GM21367 (cell line): ENCODE data around the gene NUDCD2.

Experiments
- ATAC-seq: cut with Tn5 transposase; IDR thresholded peaks from one replicate; pipeline ENCODE4 v1.9.1; 2021; ENCODE audit not compliant: unreplicated experiment

Gene NUDCD2, protein sequence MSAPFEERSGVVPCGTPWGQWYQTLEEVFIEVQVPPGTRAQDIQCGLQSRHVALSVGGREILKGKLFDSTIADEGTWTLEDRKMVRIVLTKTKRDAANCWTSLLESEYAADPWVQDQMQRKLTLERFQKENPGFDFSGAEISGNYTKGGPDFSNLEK

DNA sequence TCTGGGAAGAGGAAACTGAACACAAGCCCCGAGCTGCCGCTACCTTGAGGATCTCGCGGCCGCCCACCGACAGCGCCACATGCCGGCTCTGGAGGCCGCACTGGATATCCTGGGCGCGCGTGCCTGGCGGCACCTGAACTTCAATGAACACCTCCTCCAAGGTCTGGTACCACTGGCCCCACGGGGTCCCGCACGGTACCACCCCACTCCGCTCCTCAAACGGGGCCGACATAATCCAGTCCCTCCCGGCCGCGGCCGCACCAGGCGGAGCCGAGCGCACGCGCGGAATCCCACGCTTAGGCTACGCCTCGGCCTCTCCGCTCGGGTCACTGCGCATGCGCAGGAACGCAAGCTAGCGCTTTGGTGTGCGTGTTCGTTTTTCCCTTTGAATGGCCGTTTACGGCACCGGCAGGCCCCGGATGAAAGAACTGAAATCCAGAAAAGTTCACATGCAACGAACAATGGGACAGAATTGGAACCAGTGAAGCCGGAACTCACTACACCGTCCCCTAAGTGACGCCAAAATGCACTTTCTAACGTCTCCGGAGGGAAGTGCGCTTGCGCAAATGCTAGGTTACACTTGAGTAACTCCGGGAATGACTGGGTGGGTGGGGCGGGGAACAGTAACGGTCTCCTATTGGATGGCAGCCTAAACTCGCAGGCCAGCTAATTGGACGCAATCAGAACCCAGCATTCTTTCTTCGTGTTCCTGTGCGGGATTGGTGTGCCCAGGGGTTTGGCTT lies at the start of gene NUDCD2:
TSS of gene NUDCD2 (minus strand) at position 284 of the 743 bp plus-strand sequence. CDS start at position 232, 52 bp downstream.
- peak; percentile 82 for ATAC-seq

DNA sequence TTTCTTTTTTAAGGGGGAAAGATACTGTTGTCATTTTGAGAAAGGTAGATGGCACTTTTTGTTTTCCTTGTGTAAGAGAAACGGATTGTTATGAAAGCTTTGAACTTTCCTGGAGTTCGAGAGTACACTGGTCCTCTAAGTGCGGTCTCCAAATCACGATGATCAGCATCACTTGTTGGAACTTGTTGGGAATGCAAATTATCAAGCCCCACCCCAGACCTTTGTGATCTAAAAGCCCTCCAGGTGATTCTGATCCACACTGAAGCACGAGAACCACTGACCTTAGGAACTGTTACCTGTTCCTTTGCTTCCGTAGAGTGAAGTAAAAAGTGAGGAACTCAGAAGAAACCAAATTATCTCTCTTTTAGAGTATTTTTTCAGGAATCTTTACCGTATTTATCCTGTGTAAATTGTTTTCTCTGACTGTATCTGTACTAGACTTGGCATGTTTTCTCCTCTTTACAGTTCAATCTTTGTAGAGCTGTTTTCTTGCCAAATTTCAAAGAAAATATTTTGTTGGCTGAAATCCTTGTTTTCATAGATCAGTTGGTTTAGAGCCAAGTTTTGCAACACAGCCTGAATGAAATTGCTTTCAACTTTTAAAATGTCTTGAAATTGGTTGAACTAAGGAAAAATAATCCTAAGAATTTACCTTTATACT lies 49.5 kb upstream of the NUDCD2 start:
- no peak for ATAC-seq

DNA sequence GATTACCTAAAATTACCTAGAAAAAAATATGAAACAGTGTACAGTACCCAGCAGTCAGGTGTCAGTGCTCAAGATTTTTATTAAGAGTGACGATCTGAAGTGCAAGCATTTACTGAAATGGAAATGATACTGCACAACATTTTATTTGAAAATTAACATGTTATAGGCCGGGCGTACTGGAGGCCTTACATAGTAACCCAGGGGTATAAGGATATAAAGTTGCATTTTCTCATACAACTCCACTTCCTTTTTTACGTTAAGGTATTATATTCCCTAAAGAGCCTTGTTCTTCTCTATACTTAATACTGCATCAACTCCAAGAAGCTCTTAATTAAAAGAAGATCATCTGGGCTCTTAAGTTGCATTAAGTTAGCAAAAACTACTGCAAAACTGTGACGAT lies 48.9 kb upstream of the NUDCD2 start:
- ATAC-seq = no peak

DNA sequence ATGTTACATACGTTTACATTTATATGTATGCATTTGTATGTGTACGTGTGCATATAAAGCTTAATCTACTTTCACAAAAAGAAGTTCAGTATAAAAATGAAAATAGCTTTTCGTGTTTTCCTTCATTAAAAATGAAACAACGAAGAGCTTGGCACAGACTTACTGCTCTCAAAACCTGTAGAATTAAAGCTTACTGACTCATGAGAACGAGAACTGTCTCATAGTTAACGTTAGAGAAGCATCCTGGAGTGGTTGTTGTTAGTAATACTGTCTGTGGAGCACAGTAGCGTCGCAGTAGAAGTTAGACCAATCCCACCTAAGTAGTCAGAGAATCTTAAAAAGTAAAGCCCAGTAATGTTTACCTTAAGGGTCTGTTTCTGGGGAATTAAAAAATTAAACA lies 46.8 kb upstream of the NUDCD2 start:
- no peak for ATAC-seq

DNA sequence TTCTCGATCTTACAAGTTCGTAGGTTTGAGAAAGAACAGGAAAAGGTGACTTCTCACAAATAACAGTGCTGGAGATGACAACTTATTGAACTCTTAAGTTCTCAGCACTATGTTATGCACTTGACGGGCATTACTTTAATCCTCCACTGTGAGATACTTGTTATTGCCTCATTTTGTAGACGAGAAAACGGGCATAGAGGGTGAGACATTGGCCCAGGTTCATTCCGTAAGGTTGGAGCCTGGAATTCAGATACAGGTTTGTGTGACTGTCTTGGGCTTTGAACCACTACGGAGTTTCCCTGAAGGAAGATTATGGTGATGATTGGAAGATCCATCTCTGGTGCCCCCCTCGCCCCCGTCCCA lies 46.2 kb upstream of the NUDCD2 start:
- ATAC-seq = peak; percentile 10

DNA sequence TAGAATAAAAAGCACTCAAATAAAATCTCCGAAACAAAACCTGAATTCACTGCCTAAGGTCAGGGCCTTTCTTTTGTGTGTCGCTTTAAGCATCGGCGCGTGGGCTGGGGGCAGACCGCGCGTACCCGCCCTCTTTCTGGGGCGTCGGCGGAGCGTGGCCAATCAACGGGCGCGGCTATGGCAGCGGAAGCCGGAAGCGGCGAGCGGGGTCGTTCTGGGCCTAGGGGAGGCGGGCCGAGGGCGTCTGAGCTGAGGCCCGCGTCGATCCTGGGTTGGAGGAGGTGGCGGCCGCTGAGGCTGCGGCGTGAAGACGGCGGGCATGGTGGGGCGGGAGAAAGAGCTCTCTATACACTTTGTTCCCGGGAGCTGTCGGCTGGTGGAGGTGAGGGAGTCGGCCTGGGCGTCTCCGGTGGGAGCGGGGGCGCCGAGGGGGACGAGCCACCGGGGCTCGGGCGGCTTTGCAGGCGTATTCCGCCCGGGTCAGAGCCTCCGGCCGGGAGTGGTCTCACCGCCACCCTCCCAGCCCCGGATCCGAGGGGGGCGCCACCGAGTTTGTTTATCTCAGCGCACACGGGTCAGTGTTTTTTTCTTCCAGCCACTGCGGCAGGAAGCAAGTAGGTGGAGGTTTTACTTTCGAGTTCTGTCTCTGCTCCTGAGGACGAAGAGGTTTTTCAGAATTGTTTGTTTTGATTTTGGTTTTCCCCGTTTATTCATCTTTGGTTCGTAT lies 45.6 kb upstream of the NUDCD2 start, which contains the start of gene MAT2B:
TSS of gene MAT2B (plus strand) at position 252 of the 727 bp plus-strand sequence. CDS start at position 320, 68 bp downstream.
- ATAC-seq = peak; percentile 86

DNA sequence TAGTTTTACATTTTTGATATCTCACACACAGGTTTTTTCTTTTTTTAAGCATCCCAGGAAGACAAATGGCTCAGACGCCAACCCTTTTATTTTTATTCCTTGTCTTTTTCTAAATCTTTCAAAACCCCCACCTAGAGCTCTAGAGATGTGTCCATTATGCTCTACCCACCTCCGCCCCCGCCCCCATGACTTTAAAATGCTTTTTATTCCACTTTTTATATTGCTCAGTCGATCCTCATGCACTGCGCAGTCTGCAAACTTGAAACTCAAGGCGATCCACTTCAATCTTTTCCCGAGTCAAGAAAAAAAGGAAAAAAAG lies 45.1 kb upstream of the NUDCD2 start:
- no peak for ATAC-seq

DNA sequence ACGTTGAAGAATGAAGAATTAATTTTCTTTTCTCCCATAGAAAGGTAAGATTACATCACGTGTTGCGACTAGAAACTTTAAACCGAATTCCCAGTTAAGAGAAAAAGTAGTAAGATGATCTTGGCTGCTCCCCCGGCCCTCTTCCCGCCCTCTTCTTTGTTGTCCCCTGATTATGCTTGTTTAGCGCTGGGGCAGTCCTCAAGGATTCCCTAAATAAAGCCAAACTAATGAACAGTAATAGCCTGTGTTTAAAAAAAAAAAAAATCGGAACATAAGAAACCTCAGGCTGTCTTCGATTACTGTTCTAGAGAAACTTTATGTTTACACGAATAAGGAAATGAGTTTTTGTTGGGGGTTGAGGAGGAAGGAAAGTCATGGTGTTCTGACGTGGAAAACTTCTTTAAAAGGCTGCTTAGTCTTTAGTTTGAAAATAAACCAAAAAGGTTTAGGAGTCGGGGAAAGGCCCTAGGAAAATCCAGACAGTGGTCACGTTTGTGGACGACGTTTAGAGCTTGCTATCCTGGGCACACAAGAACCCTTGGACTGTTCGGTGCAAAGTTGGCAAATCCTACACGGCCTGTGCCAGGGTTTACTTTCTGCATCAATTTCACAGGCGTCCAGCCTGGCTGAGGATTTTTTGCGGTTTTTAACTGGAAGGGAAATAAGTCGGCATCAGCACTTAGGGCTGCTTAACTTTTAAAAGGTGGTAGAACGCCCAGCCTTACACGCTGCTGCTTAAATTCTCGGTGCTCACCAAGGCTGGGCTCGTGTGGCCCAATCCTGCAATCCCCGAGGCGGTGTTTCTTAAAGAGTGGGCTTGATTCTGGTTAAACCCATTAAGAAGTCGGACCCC lies 44.4 kb upstream of the NUDCD2 start:
- ATAC-seq = no peak

DNA sequence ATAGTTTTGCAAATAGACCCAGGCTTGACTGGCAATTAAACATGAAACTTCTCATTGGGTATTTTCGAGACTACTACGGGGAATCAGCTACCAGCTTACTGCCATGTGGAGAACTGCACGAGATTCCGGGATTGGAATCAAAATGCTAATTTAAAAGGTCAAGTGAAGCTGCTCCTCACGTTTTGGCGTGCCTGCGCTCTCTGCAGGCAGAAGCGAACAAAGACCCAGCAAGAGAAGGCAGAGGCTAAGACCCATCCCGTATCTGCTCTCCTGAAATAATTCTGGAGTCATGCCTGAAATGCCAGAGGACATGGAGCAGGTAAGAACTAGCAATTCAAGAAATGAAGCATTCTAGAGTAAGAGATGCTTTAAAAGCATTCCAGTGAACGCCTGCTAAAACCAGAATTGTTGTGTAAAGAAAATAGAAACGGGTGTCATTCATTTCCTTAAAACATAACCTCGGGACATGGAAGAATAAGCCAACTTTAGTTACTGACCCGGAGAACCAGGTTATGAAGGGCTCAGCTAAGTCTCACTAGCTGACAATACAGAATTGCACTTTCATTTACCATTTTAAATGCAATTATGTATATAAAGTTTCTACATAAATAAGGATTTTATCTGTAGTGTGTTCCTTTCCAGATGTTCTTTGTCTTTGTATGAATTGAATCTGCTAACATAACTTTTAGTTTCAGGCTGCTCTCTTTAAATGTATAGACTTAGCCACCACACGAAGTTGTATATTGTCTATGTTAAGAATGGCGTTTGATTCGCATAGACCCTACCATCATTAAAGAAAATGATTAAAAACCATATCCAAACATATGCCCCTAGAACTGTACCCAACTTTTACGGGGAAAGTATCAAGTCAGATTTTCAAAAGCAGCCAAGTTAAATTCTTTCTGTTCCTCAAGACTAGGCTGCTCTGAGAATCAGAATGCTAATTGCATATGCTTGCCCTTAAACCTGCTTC lies 43.5 kb upstream of the NUDCD2 start:
- no peak for ATAC-seq

DNA sequence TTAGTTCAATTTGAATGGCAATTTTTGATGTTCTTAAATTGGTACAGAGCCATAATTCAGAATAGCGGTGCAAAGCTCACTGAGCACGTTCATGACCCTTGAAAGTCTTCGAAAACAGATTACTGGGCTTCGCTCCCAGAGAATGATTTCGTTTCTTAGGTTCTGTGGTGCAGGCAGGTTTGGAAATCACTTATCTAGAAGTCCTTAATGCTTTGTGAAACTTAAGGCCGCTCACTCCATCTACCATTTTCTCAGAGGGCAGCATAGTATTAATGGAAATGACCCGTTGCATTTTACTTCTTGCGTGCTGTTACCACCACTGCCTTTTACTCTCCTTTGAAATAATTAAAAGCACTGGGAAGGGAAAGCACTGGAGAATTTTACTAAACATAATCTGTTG lies 42.6 kb upstream of the NUDCD2 start:
- ATAC-seq = no peak

DNA sequence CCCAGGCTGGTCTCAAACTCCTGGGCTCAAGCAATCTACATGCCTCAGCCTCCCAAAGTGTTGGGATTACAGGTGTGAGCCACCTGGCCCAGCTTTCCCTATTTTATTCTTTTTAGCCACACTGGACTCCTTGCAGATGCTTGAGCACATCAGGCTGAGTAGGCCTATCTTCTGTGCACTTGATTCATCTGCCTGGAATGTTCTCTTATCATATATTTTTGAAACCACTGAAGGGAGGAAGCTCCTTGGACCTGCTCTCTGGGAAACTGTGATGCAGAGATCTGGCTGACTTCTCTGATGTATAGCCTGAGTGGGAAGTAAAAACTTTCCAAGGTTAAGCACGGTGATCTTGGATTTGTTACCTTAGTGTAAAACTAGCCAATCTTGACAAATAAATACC lies 39.0 kb upstream of the NUDCD2 start:
- ATAC-seq = no peak

DNA sequence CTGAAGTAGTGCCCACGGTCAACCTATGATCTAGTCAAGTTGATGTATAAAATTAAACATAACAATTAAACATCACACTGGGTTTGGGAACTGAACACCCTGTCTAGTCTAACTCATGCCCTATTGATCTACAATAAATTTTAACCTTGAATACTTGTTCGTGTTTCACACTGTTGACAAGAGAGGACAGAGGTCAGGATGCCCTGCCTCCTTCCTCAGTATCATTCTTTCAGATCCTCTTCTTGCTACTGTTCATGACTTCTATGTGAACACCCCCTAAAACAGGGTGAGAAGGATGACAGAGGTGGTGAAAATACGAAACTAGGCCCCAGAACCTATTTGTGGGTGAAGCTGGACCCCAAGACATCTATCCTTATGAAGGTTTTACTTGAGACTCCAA lies 37.4 kb upstream of the NUDCD2 start:
- no peak for ATAC-seq

DNA sequence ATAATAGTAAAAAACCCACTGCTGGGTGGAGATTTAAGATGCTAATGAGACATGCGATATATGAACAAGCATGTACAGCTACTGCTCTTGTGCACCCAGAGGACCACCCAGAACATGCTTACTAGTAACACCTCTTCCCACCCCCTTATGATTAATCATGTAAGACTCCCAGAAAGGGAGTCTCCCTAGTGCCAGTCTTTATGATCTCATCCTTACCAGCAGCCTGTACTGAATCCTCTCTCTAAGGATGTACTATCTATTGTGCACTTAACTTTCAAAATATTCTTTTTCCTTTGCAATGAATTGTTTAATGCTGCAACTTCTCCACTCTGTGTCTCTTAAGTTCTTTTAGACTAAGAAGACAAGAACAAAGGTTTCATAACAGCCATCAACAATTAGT lies 36.4 kb upstream of the NUDCD2 start:
- no peak for ATAC-seq

DNA sequence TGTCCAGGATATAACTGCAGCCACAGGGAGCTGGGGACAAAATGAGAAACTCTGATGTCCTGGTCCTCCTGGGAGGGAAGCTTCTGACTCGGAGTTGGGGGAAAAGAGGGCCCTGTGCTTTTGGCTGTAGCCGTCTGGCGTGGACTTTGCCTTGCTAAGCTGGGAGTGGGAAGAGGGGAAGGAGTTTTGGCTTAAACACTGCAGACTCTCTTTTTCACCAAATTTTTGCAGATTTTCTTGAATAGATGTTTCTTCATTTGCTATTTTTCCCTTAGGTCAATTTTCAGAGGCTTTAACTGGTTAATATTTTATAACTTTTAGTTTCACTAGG lies 29.8 kb upstream of the NUDCD2 start:
- no peak for ATAC-seq

DNA sequence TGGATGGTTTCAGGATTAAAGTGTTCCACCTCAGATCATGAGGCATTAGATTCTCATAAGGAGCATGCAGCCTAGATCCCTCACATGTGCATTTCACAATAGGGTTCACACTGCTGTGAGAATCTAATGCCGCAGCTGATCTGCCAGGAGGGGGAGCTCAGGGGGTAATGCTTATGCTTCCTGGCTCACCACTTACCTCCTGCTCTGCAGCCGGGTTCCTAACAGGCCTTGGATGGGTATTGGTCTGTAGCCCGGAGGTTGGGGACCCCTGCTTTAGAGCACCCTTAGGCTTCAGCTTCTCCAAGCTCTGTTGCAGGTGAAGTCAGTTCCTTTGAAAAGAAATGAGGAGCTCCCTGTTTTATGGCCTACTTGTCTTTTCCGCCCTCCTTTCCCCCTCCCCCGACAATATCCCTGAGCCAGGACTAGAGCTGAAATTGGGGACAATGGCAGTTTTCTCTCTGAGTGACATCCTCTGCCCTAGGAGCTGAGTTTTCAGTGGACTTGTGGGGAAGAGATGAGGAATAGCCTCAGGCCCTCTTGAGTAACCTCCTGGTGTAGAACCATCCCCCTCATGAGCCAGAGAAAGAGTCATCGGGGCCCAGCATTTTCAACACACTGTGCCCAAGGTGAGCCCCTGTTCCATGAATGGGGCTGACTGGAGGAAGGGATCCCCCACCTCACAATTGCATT lies 29.3 kb upstream of the NUDCD2 start:
- no peak for ATAC-seq

DNA sequence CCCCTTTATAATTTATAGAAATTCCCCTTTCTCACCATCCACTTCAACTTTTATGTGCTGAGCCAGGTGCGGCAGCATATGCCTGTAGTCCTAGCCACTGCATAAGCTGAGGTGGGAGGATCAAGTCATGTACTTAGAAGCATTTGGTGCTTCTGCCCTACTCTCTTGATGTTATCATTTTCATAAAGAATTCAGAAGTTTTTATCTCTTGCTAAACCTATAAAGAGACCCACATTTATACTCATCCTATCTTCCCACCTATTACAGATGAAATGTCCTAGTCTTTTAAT lies 19.0 kb upstream of the NUDCD2 start:
- ATAC-seq = no peak

DNA sequence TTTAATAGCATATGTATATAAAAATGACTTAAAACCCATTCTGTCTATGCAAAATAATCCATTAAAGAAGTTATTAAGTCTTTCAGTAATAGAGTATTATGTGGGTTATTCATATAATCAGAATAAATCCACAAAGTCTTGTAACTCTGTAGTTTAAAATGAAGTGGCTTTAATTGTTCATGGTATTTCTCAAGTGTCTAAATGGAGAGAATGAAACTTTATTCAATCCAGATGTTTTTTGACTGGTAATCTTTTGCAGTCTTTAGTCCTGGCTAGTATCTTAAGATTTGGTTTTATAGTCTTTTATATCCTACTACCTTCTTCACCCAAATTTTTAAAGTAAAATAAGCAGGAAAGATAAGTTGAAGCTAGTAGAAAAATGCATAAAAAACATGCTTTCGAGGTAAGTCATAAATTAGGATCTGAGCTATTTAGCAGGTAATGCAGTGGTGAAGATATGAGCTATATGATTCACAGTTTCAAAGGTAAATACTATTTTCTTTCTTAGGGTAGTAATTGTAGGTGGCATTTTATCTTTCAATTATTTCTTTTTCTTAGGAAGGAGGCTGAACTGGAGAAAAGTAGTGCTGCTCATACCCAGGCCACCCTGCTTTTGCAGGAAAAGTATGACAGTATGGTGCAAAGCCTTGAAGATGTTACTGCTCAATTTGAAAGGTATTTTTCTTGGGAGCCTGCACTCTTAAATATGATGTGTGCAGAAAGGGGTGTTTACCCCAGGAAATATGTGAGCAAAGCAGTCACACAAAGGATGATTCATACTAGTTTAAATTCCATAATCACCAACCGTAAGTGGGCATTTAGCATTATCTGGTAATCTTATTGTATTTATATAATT lies 18.5 kb upstream of the NUDCD2 start:
- no peak for ATAC-seq

DNA sequence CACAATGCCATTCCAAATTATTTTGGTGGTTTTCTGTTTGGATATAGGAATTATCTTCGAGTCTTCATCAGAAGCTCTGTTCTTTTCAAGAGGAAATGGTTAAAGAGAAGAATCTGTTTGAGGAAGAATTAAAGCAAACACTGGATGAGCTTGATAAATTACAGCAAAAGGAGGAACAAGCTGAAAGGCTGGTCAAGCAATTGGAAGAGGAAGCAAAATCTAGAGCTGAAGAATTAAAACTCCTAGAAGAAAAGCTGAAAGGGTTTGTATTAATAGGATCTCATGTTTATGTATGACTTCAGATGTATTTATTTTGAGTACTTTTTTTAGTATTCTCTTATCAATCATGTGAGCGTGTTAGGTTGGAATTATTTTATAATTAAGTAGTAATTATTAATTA lies 15.5 kb upstream of the NUDCD2 start:
- ATAC-seq = no peak
